HG02588 (cell line): Measurements from ENCODE around the gene CALM1.

Source experiments
- ATAC-seq: cut with Tn5 transposase; IDR thresholded peaks from one replicate; pipeline ENCODE4 v1.9.1; 2021; ENCODE audit warnings: mild to moderate bottlenecking, moderate library complexity; ENCODE audit not compliant: unreplicated experiment

CALM1 gene

GRCh38 chr14:90396341-90397339 is at the start of gene CALM1:
Gene CALM1, plus strand, starts transcription at chr14:90397029. Its CDS starts 202 bp downstream, at chr14:90397231.
- ATAC-seq: peak; percentile 63

GRCh38 chr14:90348270-90348669 is 48.6 kb upstream of the CALM1 start:
- no peak for ATAC-seq

GRCh38 chr14:90349739-90350138 is 47.1 kb upstream of the CALM1 start:
- no peak for ATAC-seq

- ATAC-seq: no peak
Measured at GRCh38 chr14:90354551-90355298, 42.1 kb upstream of the CALM1 start.

GRCh38 chr14:90355540-90356518 is 41.0 kb upstream of the CALM1 start:
- no peak for ATAC-seq

- no peak for ATAC-seq
Measured at GRCh38 chr14:90356925-90357324, 39.9 kb upstream of the CALM1 start.

GRCh38 chr14:90358359-90358758 is 38.5 kb upstream of the CALM1 start:
- ATAC-seq: no peak

- ATAC-seq: no peak
Measured at GRCh38 chr14:90361865-90362557, 34.8 kb upstream of the CALM1 start.

- ATAC-seq: no peak
Measured at GRCh38 chr14:90362558-90362896, 34.3 kb upstream of the CALM1 start.

GRCh38 chr14:90368946-90369721 is 27.7 kb upstream of the CALM1 start:
- no peak for ATAC-seq

GRCh38 chr14:90373887-90374286 is 22.9 kb upstream of the CALM1 start:
- ATAC-seq: no peak

GRCh38 chr14:90374813-90375212 is 22.0 kb upstream of the CALM1 start:
- no peak for ATAC-seq

GRCh38 chr14:90375934-90376333 is 20.9 kb upstream of the CALM1 start:
- no peak for ATAC-seq

GRCh38 chr14:90378249-90378648 is 18.6 kb upstream of the CALM1 start:
- ATAC-seq: no peak

- ATAC-seq: no peak
Measured at GRCh38 chr14:90379106-90379505, 17.7 kb upstream of the CALM1 start.

GRCh38 chr14:90381011-90381786 is 15.6 kb upstream of the CALM1 start:
- ATAC-seq: no peak

GRCh38 chr14:90381999-90382451 is 14.8 kb upstream of the CALM1 start:
- no peak for ATAC-seq

- ATAC-seq: no peak
Measured at GRCh38 chr14:90382491-90383125, 14.2 kb upstream of the CALM1 start.
